Activated T-cell treated with anti-CD3 and anti-CD28 coated beads, Interleukin-2, amount 50 U/mL, for 48 hours (primary cell): ENCODE data around the gene PSMA6.
"Not testable (repeated sequence)": the region's sequence is repeated elsewhere in the genome, so short reads cannot be mapped to it uniquely, and the experiment has no call there.

Experiments
- DNase-seq, 2 experiments: peaks; one replicate each; pipeline ENCODE4 v3.0.0-alpha.2; 2020

The PSMA6 gene

DNA sequence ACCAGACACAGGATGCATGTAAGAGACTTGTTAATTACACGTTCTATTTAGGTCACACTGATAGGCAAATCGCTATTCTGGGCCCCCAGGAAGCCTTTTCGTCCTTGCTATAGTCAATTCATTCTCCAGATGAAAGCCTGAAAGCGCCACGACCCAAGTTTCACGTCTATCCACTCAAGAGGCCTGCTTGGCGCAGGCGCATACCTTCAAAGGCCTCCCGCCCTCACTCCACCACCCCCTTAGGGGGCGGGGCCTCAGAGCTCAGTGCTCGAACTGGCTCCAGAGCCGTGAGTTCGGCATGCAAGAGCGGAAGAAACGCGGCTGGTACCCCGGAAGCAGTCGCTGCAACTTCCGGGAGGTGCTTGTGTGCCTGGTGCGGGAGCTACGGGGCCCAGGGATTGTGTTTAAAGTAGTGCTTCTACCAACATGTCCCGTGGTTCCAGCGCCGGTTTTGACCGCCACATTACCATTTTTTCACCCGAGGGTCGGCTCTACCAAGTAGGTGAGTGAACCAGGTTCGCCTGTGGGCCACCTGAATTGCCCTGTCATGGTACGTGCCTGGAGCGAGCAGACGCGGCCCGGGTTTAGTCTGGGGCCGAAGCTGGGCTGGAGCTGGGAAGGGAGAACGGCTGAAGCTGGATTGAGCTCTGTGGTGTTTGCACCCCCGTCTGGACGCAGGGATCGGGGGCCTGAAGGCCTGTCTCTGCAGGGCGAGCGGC lies at the start of gene PSMA6:
Gene PSMA6 (plus strand): TSS at position 332 of the 719 bp plus-strand sequence. CDS start 95 bp downstream, at position 427.
- DNase-seq, result peak; percentile 99

DNA sequence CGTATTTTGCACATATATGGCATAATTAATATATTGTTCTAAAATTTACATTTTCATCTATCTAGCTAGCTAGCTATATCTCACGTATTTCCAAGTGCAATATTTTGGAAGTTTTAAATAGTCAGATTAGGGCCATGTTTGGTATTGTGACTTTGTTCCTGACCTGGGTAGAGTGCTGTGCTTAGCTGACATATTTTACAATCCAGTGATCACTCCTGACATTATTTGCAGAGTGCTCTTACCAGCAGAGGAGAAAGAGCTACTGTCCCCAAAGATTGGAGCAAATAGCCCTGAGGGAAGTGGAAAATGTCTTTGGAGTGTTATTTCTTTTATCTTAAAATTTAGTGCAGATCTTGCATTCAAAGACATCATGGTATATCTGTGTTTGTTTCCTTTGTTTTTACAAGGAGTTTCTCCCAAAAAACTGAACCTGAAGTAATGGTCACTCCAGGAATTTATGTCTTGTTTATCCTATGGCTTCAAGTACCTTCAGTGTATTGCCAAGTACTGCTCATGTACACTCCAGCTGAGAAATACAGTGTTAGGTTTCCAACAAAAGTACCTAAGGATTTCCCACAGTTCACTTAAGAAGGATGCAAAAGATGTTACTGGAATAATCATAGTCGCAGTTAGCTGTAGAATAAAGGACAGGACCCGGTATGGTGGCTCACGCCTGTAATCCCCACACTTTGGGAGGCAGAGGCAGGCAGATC lies 49.4 kb upstream of the PSMA6 start:
- DNase-seq, result no peak

DNA sequence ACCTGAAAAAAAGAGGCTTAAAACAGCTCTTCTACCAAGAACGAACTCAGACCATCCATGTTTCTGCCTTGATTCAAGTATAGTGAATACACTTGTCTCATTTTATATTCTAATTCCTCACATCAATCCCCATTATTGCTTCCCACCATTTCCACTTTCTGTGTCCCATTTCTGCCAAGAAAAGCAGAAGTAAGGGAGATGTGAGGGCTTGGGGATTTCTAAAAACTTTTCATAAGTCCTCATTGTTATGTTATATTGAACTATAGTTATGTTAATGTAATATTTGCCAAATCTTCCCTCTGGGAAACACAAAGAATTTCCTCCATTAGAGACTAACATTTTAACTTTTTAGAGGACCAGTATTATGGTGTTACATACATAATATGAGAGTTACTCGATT lies 48.2 kb upstream of the PSMA6 start:
- DNase-seq, result no peak

DNA sequence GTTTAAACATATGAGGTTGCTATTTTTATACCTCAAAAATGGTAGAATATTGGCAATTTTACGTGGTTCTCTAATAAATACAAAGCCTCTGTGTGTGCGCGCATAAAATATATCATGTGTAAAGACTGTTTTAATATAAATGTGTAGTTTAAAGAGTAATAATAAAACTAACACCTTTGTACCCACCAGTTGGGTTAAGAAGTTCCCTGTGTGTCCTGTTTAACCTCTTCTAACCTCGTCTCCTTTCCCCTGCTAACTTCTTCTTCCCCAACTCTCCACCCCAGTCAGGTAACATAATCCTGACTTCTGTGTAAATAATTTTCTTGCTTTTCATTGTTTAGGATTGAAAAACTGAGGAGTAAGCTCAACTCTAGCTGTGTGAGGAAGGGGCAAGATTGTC lies 47.6 kb upstream of the PSMA6 start:
- no peak for DNase-seq

DNA sequence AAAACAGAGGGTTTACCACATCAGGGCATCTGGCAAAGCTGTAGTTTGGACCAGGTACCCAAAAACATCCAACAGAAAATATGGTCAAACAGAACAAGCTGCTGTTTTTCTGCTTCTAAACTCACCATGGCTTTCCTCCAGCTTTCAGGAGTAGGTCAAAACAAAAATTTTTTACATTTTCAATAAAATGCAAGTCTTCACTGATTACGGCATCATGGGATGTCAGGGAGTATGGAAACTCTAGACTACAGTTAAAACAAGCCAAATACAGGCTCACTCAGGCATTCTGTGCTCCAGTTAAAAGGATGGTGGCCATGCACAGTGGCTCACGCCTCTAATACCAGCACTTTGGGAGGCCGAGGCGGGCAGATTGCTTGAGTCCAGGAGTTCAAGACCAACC lies 47.1 kb upstream of the PSMA6 start:
- DNase-seq, result no peak

DNA sequence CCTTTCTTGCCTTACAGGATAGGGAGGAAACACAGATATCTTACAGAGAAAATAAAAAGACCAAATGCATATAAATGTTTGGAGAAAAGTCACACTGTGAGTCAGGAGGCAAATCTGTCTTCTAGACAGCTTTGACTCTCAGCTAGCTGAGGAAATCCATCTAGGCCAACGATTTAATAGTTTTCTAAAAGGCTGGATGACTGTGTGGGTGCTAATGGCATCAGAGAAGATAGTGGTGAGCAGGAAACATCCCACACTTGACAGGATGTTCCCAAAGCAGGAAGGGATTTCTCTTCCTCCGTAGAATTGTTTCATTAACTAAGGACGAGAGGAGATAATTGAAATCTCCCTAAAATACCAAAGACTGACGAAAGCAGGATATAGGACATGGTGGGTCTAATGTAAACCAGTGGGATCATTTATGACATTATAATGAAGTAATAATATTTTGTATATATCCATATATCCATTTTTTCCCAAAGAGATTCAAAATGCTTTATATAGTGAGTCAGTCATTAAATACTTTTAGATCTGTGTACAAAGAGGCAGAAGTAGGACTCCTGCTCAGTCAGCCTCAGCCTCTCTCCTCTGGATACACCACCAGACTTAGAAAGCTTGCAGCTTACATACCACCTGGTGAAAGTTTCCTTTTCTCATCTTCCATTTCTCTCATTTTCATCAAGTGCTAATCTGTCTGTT lies 44.3 kb upstream of the PSMA6 start:
- no peak for DNase-seq

DNA sequence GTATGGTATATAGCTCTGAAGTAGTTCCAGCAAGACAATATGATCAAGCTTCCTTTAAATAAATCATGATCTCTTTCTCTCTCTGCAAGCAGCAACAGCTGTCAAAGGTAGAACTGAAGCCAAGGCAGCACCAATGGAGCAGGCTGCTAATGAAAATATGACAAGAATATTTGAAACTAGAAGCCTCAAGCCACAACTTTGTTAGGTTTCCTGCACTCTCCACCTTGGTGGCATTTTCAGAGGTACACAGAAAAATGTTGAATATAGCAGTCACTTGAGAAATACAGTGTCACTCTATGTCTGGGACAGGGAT lies 43.8 kb upstream of the PSMA6 start:
- DNase-seq, result no peak

DNA sequence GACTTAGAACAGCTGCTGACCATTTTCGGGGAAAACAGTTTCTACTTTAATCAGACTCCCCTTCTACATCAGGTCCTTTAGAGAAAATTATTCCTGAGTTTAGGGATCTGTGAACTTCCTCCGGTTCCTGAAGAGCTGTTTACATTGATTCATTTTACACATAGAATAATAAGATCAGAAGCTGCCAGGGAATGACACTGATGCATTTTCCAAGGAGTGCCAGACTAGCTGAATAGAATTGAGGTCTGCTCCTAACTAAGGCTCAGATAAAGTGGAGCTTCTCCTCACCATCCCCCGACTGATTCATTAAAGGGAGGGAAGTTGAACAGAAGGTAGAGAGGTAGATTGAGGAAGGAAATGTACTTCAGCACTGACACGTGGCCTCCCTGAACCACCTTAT lies 41.9 kb upstream of the PSMA6 start:
- DNase-seq, result no peak

DNA sequence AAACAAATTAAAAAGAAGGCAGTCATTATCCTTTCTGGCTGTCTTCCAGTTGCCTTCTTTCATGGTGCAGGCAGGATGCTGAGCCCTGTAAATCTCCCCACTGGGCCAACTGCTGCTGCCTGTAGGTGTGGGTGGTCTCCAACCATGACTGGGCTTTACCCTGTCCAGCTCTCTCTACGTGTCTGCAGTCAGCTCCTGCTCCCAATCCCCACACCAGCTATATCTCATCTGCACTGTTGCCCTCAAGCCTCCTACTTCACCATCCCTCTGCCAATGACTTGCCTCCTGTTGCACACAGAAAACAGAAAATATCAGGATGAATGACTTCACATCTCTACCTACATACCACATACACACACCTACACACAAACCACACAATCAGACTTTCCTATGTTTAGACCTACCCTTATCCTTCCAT lies 39.7 kb upstream of the PSMA6 start:
- peak in 1 of 2 experiments; percentile 26 for DNase-seq

DNA sequence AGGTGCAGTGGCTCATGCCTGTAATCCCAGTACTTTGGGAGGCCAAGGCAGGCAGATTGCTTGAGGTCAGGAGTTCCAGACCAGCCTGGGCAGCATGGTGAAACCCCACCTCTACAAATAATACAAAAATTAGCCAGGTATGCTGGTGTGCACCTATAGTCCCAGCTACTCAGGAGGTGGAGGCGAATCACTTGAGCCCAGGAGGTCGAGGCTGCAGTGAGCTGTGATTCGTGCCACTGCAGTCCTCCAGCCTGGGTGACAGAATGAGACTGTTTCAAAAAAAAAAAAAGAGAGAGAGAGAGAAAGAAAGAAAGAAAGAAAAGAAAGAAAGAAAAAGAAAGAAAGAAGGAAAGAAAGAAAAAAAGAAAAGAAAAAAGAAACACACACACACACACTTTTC lies 39.1 kb upstream of the PSMA6 start:
- not testable (repeated sequence) for DNase-seq

DNA sequence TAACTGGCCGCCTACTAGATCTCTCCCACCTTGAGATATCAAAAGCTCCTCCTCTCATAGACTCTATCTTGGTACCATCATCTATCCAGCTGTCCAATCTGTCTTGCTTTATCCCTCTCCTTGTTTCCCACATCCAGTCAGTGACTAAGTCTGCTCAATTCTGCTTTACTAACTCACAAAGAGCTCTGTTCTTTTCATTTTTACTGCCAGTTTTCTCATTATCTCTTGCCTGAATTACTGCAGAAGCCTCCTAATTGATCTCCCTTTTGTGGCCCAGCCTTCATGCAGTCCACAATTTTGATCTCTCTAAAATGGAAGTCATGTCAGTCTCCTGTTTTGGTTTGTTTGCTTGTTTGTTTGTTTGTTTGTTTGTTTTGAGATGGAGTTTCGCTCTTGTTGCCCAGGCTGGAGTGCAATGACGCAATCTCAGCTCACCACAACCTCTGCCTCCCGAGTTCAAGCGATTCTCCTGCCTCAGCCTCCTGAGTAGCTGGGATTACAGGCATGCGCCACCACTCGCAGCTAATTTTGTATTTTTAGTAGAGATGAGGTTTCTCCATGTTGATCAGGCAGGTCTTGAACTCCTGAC lies 38.1 kb upstream of the PSMA6 start:
- not testable (repeated sequence) for DNase-seq

DNA sequence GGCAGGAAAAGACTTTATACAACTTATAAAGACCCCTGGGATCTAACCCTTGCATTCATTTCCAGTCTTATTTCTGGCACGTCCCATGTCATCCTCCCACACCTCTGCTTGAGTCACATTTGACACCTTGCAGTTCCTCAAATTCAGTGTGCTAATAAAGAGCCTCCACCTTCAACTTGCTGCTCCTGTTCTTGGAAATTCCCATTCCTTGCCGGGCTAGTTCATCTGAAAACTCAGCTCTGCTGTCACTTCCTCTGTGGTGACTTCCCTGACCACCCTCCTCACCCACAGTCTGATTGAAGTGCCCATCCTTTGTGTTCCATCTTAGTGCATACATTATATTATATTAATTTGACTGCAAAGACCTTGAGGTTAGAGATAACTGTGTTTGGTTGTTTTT lies 37.4 kb upstream of the PSMA6 start:
- peak; percentile 40 to 43 for DNase-seq

DNA sequence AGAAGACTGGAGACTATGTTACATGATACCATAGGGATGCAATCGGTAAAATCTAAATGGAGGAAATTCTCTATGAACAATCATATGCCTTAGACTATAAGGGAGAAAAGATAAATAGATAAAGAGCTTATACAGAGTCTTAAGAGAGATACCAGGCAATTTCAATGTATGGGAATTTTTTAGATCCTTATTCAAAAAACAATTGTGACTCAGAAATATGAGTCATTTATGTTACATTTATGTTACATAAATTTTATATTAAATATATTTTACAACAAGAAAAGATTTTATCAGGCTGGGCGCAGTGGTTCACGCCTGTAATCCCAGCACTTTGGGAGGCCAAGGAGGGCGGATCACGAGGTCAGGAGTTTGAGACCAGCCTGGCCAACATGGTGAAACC lies 36.5 kb upstream of the PSMA6 start:
- no peak for DNase-seq

DNA sequence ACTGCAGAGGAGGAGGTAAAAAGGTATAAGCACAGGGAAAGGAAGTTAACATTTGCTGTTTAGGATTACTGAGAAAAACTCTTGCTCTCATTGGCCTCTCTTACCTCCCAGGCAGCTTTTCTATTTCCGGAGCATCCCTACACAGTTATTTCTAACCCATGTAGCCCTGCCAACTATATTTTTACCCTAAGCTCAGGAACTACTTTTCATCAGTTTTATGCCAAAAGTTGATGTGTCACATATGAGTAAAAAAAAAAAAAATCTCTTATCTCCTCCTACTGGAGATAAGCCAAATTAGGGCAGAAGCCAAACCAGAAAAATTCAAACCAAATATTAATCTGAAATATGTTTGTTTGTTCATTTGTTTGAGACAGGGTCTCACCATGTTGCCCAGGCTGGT lies 34.4 kb upstream of the PSMA6 start:
- no peak for DNase-seq

DNA sequence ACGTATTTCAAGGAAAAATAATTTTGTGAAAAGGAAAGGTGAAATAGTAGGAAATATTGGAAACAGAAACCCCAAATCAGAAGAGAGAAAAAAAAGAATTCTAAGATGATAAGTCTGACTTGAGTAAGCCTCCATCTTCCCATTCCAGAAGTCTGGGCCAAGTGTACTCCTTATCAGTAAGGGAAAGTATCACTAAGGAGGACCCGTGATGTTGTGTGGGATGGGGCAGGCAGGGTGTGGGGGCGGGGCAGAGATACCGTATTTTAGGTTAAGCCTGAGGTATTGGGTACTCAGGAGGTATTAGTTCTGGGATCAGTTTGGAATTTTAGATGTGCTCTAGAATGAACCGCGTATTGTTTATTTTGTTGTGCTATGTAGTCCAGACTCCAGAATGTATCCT lies 33.8 kb upstream of the PSMA6 start:
- DNase-seq, result no peak

DNA sequence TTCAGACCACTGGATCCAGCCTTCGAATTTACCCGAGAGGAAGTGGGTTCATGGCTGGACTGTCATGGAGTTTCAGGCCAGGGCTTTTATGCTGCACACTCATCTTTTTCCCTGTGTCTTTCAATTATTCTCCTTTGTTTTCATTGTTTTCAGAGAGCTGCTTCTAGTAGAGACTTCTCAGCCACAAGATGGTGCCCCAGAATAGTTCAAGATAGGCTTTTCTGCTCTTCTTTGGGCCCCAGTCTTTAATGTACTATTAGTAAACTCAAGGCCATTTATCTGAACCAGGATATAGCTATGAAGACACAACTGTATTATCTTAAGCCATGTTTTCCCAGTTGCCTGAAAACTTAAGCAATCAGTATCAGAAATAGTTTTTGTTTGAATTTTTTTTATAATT lies 30.4 kb upstream of the PSMA6 start:
- DNase-seq, result no peak

DNA sequence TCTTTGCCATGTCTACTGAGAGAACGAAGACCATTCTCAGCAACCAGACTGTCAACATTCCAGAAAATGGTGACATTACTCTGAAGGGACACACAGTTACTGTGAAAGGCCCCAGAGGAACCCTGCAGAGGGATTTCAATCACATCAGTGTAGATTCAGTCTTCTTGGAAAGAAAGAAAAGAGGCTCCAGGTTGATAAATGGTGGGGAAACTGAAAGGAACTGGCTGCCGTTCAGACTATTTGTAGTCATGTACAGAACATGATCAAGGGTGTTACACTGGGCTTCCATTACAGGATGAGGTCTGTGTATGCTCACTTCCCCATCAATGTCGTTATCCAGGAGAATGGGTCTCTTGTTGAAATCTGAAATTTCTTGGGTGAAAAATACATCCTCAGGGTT lies 29.7 kb upstream of the PSMA6 start:
- DNase-seq, result no peak

DNA sequence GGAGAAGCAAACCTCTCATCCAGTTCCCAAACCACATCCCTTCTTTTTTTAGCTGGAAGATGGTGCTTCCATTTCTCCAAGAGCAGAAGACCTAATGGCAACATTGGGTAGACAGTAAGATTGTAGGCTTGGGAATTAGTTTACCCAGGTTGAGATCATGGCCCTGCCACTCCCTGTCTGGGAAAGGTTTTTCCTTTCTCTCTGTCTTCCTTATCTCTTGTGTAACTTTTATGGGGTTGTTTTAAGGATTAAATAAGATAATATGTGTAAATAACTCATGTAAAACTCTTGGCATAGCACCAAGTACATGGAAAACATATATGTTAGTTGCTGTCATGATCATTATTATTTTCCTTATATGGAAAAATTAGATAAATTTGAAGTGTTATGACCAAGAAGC lies 23.2 kb upstream of the PSMA6 start:
- DNase-seq, result no peak

DNA sequence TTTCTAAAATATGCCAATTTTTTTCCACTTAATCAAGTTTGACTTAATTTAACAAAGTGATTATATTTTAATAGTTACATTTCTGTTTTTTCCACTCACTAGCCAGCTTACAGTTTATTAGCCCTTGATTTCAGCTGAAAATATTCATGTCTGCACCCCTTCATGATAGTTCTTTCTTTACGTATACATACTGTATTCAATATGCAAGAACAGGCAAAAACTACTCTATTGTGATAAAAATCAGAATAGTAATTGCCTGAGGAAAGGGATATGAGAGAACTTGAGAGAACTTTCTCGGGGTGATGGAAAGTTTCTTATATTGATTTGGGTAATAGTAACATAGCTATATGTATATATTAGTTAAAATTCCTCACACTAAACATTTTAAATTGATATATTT lies 17.4 kb upstream of the PSMA6 start:
- no peak for DNase-seq

DNA sequence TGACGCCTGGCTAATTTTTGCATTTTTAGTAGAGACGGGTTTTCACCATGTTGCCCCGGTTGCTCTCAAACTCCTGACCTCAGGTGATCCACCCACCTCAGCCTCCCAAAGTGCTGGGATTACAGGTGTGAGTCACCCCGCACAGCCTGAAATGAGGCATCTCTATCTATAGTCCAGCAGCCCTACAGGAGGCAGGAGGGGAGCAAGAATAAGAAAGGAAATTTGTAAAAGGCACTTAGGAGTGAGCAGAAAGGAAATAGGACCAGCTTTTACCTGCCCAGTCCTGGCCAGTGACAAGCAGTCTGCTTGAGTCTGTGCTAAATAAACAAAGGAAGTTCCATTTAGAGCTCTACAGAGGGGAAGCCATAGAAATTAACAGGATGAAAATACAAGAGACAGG lies 15.0 kb upstream of the PSMA6 start:
- DNase-seq, result no peak

DNA sequence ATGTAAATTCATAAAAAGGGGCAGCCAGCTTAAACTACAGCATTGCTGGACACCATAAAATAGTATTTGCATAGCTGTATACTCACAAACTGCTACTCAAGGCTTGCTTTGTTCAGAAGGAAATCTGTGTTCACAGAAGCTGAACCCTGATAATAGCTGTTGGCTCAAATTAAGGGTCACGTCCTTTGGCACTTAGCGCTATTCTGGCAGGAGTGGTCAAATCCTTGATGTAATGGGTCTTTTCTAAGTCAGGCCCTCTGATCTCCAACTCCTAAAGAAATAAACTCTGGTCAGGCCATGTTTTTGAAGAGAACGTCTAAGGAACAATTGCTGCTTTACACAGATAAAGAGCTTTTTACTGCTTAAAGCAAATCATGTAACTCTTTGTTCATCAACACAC lies 12.8 kb upstream of the PSMA6 start:
- DNase-seq, result no peak

DNA sequence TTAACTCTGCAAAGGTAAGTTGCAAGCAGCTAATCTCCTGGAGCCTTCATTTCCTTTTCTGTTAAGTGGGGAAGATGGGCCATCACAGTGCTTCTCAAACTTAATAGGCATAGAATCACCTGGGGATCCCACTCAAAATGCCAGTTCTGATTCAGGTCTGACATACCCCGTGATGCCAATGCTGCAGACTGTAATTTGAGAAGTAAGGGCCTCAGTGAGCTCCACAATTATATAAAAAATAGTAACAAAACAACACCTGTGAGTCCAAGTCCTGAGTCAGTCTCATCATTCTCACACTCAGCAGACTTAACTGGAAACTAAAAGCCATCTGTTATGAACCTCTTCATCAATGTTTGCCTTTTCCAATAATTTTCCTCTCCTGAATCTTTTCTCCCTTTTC lies 10.8 kb upstream of the PSMA6 start:
- DNase-seq, result no peak

DNA sequence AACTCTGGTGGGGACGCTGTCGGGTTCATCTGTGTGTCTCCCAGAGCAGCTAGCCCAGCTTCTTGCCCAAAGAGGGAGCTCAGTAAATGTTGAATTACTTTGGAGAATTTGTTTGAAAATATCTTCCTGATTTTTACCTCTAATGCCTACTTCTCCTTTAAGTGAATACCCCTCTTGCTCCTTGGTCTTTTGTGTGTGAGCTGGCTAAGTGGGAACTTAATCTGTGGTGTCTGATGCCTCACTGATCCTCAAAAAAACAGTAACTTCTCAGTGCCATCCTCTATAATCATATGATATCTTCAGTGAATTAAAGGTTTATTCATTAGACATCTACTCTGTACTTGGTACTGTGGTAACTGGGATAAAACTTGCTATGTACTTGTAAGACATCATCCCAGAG lies 7.7 kb upstream of the PSMA6 start:
- DNase-seq, result no peak
